Mesodermal cell (in vitro differentiated cells): Measurements from ENCODE around the gene LMX1A.

Source experiments
- H3K27ac ChIP-seq: 2 replicates; pipeline ENCODE4 v1.7.0; 2013; ENCODE audit warnings: mild to moderate bottlenecking, low read depth, low read length, moderate library complexity; ENCODE audit not compliant: severe bottlenecking
- H3K36me3 ChIP-seq: 2 replicates; pipeline ENCODE4 v1.7.1; 2013; ENCODE audit warnings: mild to moderate bottlenecking, low read length, moderate library complexity; ENCODE audit not compliant: control insufficient read depth, insufficient read depth
- H3K4me1 ChIP-seq: one replicate; pipeline ENCODE4 v1.7.1; 2013; ENCODE audit warnings: mild to moderate bottlenecking, low read length; ENCODE audit not compliant: insufficient read depth, control insufficient read depth, poor library complexity, severe bottlenecking
- H3K4me3 ChIP-seq: 2 replicates; pipeline ENCODE4 v1.7.0; 2013; ENCODE audit warnings: low read length, control low read depth, mild to moderate bottlenecking; ENCODE audit not compliant: insufficient read depth, poor library complexity, severe bottlenecking; ENCODE audit errors: extremely low read depth
- H3K9me3 ChIP-seq: 2 replicates; pipeline ENCODE4 v1.7.1; 2013; ENCODE audit warnings: mild to moderate bottlenecking, low read length, moderate library complexity; ENCODE audit not compliant: control insufficient read depth
- WGBS, 2 experiments: methylation state at CpG; one replicate each; pipeline ENCODE4 v1.1.5; 2013; ENCODE audit warnings: missing lambda C conversion rate in 2 of 2; ENCODE audit not compliant: insufficient coverage in 2 of 2; 5-methylcytosine and 5-hydroxymethylcytosine counted together

LMX1A gene

GRCh38 chr1:165290148-165290547 is 66.4 kb downstream of the LMX1A start:
- Histone ChIP-seq H3K9me3 (peaks cover 8% of the 10 kb centered on the region), H3K36me3 (no peaks in the 10 kb centered on the region), H3K4me1 (no peaks in the 10 kb centered on the region), H3K27ac (no peak overlapping the region), H3K4me3 (no peak overlapping the region)
- WGBS, 2 experiments = 82 to 85% methylated on average over 4 of the region's 7 CpGs

DNA sequence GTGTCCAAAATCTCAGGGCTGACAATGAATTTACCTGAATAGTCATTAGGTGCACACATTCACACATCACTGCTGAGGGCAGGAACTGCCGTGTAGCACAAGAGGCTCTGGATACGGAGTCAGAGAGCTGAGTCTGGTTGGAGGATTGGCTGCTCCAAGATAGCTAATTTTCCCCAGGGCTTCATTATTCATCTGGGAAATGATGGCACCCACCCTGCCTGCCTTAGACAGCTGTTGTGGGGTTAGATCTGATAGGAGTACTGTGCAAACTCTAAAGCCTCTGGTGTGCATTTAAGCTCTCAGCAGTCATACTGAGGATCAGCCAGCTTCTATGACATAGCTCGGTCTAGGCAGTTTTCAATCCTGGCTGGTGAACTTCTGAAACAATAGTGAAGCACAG is 67.0 kb downstream of the LMX1A start:
- no peaks in the 10 kb centered on the region for H3K36me3 ChIP-seq

DNA sequence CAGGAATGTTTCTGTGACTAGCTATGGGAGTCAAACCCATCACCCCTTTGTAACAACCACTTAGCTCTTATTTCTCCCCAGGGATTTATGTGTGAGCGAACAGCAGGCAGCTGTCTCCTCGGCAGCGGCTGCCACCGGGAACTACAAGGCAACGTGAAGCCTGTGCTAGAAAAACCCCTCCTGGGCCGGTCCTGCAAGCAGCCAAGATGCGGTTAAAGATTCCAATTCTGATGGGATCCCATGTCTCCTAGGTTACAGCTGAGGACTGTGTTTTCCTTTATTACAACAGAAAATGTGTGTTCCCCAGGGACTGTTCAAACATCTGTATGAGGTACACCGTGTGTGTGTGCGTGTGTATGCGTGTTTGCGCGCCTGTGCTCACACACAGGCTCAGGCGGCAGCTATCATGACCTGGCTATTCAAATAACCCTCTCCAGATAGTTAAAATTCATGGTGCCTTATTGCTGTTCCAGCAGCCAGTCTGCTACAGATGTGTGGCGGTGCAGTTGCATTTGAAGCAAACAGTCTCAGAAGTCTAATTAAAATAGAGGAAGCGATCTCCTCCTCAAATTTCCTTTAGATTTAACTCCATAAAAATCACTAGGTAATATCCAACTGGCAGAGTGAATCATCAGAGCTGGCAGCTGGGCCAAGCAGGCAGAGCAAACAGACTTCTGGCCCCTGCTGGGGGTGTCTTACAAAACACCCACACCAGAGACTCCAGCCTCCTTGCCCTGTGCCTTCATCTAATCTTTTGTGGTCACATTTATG is 68.0 kb downstream of the LMX1A start:
- 47 to 72% methylated on average over 8 to 15 of the region's 15 CpGs for WGBS, 2 experiments
- Histone ChIP-seq H3K36me3 (no peaks in the 10 kb centered on the region), H3K27ac (no peak overlapping the region), H3K4me1 (no peaks in the 10 kb centered on the region), H3K4me3 (no peak overlapping the region), H3K9me3 (peaks cover 8% of the 10 kb centered on the region)

More for the DNA sequence above, 67.0 kb downstream of the LMX1A start:
- WGBS, 2 experiments = 88 to 100% methylated on average over 1 to 3 of the region's 3 CpGs
- Histone ChIP-seq H3K4me1 (no peaks in the 10 kb centered on the region), H3K4me3 (no peak overlapping the region), H3K9me3 (peaks cover 8% of the 10 kb centered on the region), H3K27ac (no peak overlapping the region)

- Histone ChIP-seq H3K36me3 (no peaks in the 10 kb centered on the region), H3K4me3 (no peak overlapping the region), H3K4me1 (no peaks in the 10 kb centered on the region), H3K27ac (no peak overlapping the region), H3K9me3 (peaks cover 8% of the 10 kb centered on the region)
- 86 to 94% methylated on average over 1 to 2 of the region's 4 CpGs for WGBS, 2 experiments
Measured at GRCh38 chr1:165287781-165288180, 68.7 kb downstream of the LMX1A start.

- 60 to 80% methylated on average over 1 of the region's 3 CpGs for WGBS, 2 experiments
- Histone ChIP-seq H3K9me3 (peaks cover 8% of the 10 kb centered on the region), H3K4me3 (no peak overlapping the region), H3K27ac (no peak overlapping the region), H3K36me3 (no peaks in the 10 kb centered on the region), H3K4me1 (no peaks in the 10 kb centered on the region)
Measured at GRCh38 chr1:165287329-165287728, 69.2 kb downstream of the LMX1A start.

- H3K4me3 ChIP-seq = no peak overlapping the region
- 89 to 93% methylated on average over 8 to 9 of the region's 10 CpGs for WGBS, 2 experiments
- H3K36me3 ChIP-seq = no peaks in the 10 kb centered on the region
- H3K4me1 ChIP-seq = no peaks in the 10 kb centered on the region
- H3K9me3 ChIP-seq = no peaks in the 10 kb centered on the region
- H3K27ac ChIP-seq = no peak overlapping the region
Measured at GRCh38 chr1:165284454-165284853, 72.1 kb downstream of the LMX1A start.

DNA sequence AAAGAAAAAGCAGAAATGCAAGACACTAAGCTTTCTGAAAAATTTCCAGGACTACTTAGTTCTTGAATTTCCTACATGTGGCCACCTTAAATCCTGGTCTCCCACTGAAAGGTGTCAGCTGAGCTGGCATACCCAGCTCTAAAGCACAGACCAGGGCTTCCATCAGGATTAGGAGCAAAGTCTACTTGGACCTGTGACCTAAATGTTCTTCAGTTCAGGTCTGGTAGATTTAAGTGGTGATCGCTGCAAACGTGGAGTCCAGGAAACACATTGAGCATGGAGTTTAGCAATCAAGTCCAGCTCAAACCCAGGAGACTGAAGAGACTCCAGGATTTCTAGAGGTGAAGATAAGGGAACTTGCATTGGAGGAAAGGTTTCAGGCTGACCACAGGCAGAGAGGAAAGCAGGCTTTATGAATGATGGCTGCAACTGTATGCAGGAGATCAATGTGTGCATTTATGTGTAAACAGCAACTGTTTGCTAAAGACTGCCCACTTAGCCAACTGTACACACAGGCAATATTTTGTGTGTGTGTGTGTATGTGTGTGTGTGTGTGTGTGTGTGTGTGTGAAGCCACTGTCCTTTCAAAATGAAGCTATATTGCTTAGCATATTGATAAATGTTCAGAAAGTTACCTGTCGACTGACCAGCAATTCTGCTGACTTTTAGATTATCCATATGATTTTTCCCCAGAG is 75.2 kb downstream of the LMX1A start:
- WGBS, 2 experiments = 91 to 93% methylated on average over 2 to 3 of the region's 3 CpGs
- Histone ChIP-seq H3K9me3 (no peaks in the 10 kb centered on the region), H3K36me3 (no peaks in the 10 kb centered on the region), H3K4me1 (no peaks in the 10 kb centered on the region), H3K4me3 (no peak overlapping the region), H3K27ac (no peak overlapping the region)

DNA sequence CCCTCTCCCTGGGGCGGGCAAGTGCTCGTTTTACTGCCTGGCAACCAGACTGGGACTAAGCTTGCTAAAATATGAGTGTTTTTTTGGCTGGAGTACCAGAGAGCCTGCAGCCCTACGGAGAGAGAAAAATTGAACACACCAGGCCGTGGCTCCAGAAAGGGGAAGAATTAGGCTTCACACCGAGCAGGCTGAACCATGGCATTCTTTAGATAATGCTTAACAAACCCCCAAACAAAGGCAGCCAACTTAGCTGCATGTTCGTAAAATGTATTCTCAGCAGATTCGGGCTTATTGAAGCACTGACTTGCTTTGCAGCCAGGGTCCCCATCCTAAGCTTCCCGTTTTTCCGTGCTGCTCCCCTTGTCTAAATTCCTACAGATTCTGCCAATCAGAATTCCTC is 76.6 kb downstream of the LMX1A start:
- WGBS, 2 experiments = 32 to 33% methylated on average over 6 to 7 of the region's 9 CpGs
- H3K4me1 ChIP-seq = no peaks in the 10 kb centered on the region

GRCh38 chr1:165276314-165276713 is 80.2 kb downstream of the LMX1A start:
- Histone ChIP-seq H3K4me1 (no peaks in the 10 kb centered on the region), H3K36me3 (no peaks in the 10 kb centered on the region), H3K4me3 (no peak overlapping the region), H3K9me3 (no peaks in the 10 kb centered on the region), H3K27ac (no peak overlapping the region)
- 68 to 100% methylated on average over 1 to 2 of the region's 2 CpGs for WGBS, 2 experiments

More for the DNA sequence above, 76.6 kb downstream of the LMX1A start:
- Histone ChIP-seq H3K36me3 (no peaks in the 10 kb centered on the region), H3K27ac (no peak overlapping the region), H3K9me3 (no peaks in the 10 kb centered on the region), H3K4me3 (no peak overlapping the region)

GRCh38 chr1:165265196-165265838 is 91.2 kb downstream of the LMX1A start:
- H3K36me3 ChIP-seq = no peaks in the 10 kb centered on the region
- WGBS, 2 experiments = 63 to 80% methylated on average over 1 to 2 of the region's 3 CpGs
- no peak overlapping the region for H3K4me3 ChIP-seq
- H3K27ac ChIP-seq = no peak overlapping the region
- no peaks in the 10 kb centered on the region for H3K9me3 ChIP-seq
- H3K4me1 ChIP-seq = no peaks in the 10 kb centered on the region
